Trophoblast cell (in vitro differentiated cells and primary cell): Measurements from ENCODE around the gene ZBTB20.

Source experiments
- DNase-seq, 2 donors: peaks; one replicate each; pipeline ENCODE4 v3.0.0-alpha.2; 2016
- H2AFZ ChIP-seq: 2 replicates; pipeline ENCODE4 v1.6.1; 2013; ENCODE audit warnings: low read length, moderate library complexity, mild to moderate bottlenecking; ENCODE audit not compliant: insufficient read depth, poor library complexity
- H2AK5ac ChIP-seq: 2 replicates; pipeline ENCODE4 v1.6.1; 2013; ENCODE audit warnings: mild to moderate bottlenecking, low read length
- H2BK120ac ChIP-seq: 2 replicates; pipeline ENCODE4 v1.6.1; 2013; ENCODE audit warnings: low read length, mild to moderate bottlenecking, moderate library complexity; ENCODE audit not compliant: insufficient read depth, poor library complexity
- H2BK12ac ChIP-seq: 2 replicates; pipeline ENCODE4 v1.6.1; 2013; ENCODE audit warnings: mild to moderate bottlenecking, low read length, moderate library complexity
- H2BK5ac ChIP-seq: 2 replicates; pipeline ENCODE4 v1.6.1; 2013; ENCODE audit warnings: low read length, low read depth, moderate library complexity, mild to moderate bottlenecking; ENCODE audit not compliant: poor library complexity
- H3K14ac ChIP-seq: 2 replicates; pipeline ENCODE4 v1.6.1; 2013; ENCODE audit warnings: mild to moderate bottlenecking, low read length
- H3K18ac ChIP-seq: 2 replicates; pipeline ENCODE4 v1.6.1; 2013; ENCODE audit warnings: mild to moderate bottlenecking, low read length
- H3K23ac ChIP-seq: 2 replicates; pipeline ENCODE4 v1.6.1; 2013; ENCODE audit warnings: low read length
- H3K27ac ChIP-seq: 2 replicates; pipeline ENCODE4 v1.5.1; 2013; ENCODE audit warnings: low read depth, mild to moderate bottlenecking, inconsistent platforms, low read length, moderate library complexity
- H3K27me3 ChIP-seq: 2 replicates; pipeline ENCODE4 v1.6.1; 2013; ENCODE audit warnings: inconsistent platforms, mild to moderate bottlenecking, low read length, moderate library complexity; ENCODE audit not compliant: insufficient read depth
- H3K36me3 ChIP-seq, 2 experiments: 1 replicate in 1 of 2; 2 replicates in 1 of 2; pipeline ENCODE4 v1.6.1; 2013; ENCODE audit warnings: low read length in 2 of 2, mild to moderate bottlenecking in 2 of 2, moderate library complexity in 1 of 2; ENCODE audit not compliant: insufficient read depth in 2 of 2, control insufficient read depth in 1 of 2
- H3K4ac ChIP-seq: 2 replicates; pipeline ENCODE4 v1.6.1; 2013; ENCODE audit warnings: low read depth, mild to moderate bottlenecking, low read length, moderate library complexity
- H3K4me1 ChIP-seq, 2 experiments: 1 replicate in 1 of 2; 2 replicates in 1 of 2; pipeline ENCODE4 v1.6.1; 2013; ENCODE audit warnings: low read length in 2 of 2, mild to moderate bottlenecking in 2 of 2, moderate library complexity in 1 of 2; ENCODE audit not compliant: insufficient read depth in 2 of 2, control insufficient read depth in 1 of 2
- H3K4me2 ChIP-seq: 2 replicates; pipeline ENCODE4 v1.6.1; 2013; ENCODE audit warnings: inconsistent platforms, mild to moderate bottlenecking, low read length, moderate library complexity
- H3K4me3 ChIP-seq: 2 replicates; pipeline ENCODE4 v1.5.1; 2013; ENCODE audit warnings: mild to moderate bottlenecking, low read depth, low read length, inconsistent platforms
- H3K79me1 ChIP-seq: one replicate; pipeline ENCODE4 v1.6.1; 2013; ENCODE audit warnings: low read length
- H3K79me2 ChIP-seq: 2 replicates; pipeline ENCODE4 v1.6.1; 2013; ENCODE audit warnings: low read length, mild to moderate bottlenecking; ENCODE audit not compliant: control insufficient read depth, insufficient read depth, poor library complexity
- H3K9ac ChIP-seq: 2 replicates; pipeline ENCODE4 v1.6.1; 2013; ENCODE audit warnings: mild to moderate bottlenecking, low read length
- H3K9me3 ChIP-seq: 2 replicates; pipeline ENCODE4 v1.6.1; 2013; ENCODE audit warnings: low read depth, mild to moderate bottlenecking, control low read depth, inconsistent platforms, low read length; ENCODE audit not compliant: insufficient read depth
- H4K12ac ChIP-seq: 2 replicates; pipeline ENCODE4 v1.6.1; 2013; ENCODE audit warnings: low read depth, mild to moderate bottlenecking, low read length, moderate library complexity
- H4K8ac ChIP-seq: 2 replicates; pipeline ENCODE4 v1.6.1; 2013; ENCODE audit warnings: low read depth, mild to moderate bottlenecking, low read length, moderate library complexity
- H4K91ac ChIP-seq: one replicate; pipeline ENCODE4 v1.6.1; 2013; ENCODE audit warnings: low read depth, mild to moderate bottlenecking, low read length, moderate library complexity
- WGBS: extraction: QIAGEN DNeasy Blood & Tissue Kit; methylation state at CpG from one replicate; pipeline ENCODE4 v1.1.7; 2013; ENCODE audit warnings: missing lambda C conversion rate; ENCODE audit not compliant: insufficient read length, insufficient coverage; ENCODE audit errors: extremely low coverage; 5-methylcytosine and 5-hydroxymethylcytosine counted together

Gene ZBTB20

DNA sequence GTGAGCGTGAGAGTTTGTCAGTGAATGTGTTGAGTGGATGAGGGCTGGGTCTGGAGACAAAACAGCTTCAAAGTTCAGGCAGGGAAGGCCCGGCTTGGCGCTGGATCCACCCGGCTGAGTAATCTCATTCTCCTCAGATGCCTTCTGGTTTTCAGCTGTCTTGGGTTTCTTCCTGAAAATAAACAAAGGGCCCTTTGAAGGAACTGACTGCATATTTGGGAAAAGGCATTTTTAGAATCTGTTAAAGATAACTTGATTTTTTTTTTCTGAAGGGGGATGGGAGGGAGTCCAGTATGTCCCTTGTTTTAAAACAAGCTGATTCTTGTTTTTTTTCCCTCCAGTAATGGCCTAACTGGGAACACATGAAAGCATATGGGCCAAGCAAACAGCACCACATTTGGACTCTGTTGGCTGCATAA, 766.8 kb downstream of the ZBTB20 start:
- Histone ChIP-seq H3K4me3 (no peak overlapping the region), H3K9me3 (no peaks in the 10 kb centered on the region), H3K14ac (no peak overlapping the region), H3K4me1 (peaks cover 4 to 7% of the 10 kb centered on the region in 2 experiments), H3K23ac (no peak overlapping the region), H4K12ac (no peak overlapping the region), H3K36me3 (no peaks in the 10 kb centered on the region), H3K79me1 (peaks cover 3% of the 10 kb centered on the region), H3K18ac (peak overlapping the region; percentile 18), H3K27ac (peak overlapping the region; percentile 82), H3K79me2 (no peaks in the 10 kb centered on the region), H4K8ac (peak overlapping the region; percentile 83), H3K9ac (no peak overlapping the region), H4K91ac (peak overlapping the region; percentile 79), H2BK120ac (peak overlapping the region; percentile 56), H3K4ac (no peak overlapping the region), H2BK12ac (peak overlapping the region; percentile 30), H2AFZ (no peak overlapping the region), H3K27me3 (no peaks in the 10 kb centered on the region), H2BK5ac (peak overlapping the region; percentile 59), H3K4me2 (no peak overlapping the region), H2AK5ac (no peak overlapping the region)
- no peak for DNase-seq
- WGBS, result no CpG with 5 or more reads among the region's 4 CpGs

- no peak overlapping the region for H3K9ac ChIP-seq
- no peaks in the 10 kb centered on the region for H3K9me3 ChIP-seq
- H4K12ac ChIP-seq, result no peak overlapping the region
- H3K79me1 ChIP-seq, result peaks cover 3% of the 10 kb centered on the region
- WGBS, result no CpG with 5 or more reads among the region's 4 CpGs
- no peaks in the 10 kb centered on the region for H3K79me2 ChIP-seq
- H3K4me3 ChIP-seq, result no peak overlapping the region
- no peaks in the 10 kb centered on the region for H3K27me3 ChIP-seq
- H2BK5ac ChIP-seq, result no peak overlapping the region
- DNase-seq, result no peak
- H4K8ac ChIP-seq, result no peak overlapping the region
- peaks cover 4 to 7% of the 10 kb centered on the region in 2 experiments for H3K4me1 ChIP-seq
- H3K36me3 ChIP-seq, result no peaks in the 10 kb centered on the region
- H3K4me2 ChIP-seq, result no peak overlapping the region
- H3K23ac ChIP-seq, result no peak overlapping the region
- no peak overlapping the region for H4K91ac ChIP-seq
- no peak overlapping the region for H3K27ac ChIP-seq
- no peak overlapping the region for H2AFZ ChIP-seq
- H3K4ac ChIP-seq, result no peak overlapping the region
- no peak overlapping the region for H3K14ac ChIP-seq
- no peak overlapping the region for H2BK120ac ChIP-seq
- no peak overlapping the region for H2AK5ac ChIP-seq
- H3K18ac ChIP-seq, result no peak overlapping the region
- H2BK12ac ChIP-seq, result no peak overlapping the region
Observed at GRCh38 chr3:114379266-114379665, 767.8 kb downstream of the ZBTB20 start.

GRCh38 chr3:114378760-114379159, 768.3 kb downstream of the ZBTB20 start:
- Histone ChIP-seq H3K79me2 (no peaks in the 10 kb centered on the region), H3K36me3 (no peaks in the 10 kb centered on the region), H4K12ac (no peak overlapping the region), H2BK12ac (no peak overlapping the region), H3K9ac (no peak overlapping the region), H3K14ac (no peak overlapping the region), H3K23ac (no peak overlapping the region), H2AFZ (no peak overlapping the region), H3K4ac (no peak overlapping the region), H2BK5ac (no peak overlapping the region), H3K18ac (no peak overlapping the region), H4K91ac (no peak overlapping the region), H3K27ac (no peak overlapping the region), H3K27me3 (no peaks in the 10 kb centered on the region), H3K4me3 (no peak overlapping the region), H3K4me2 (no peak overlapping the region), H3K9me3 (no peaks in the 10 kb centered on the region), H2AK5ac (no peak overlapping the region), H3K4me1 (peaks cover 4 to 7% of the 10 kb centered on the region in 2 experiments), H3K79me1 (peaks cover 3% of the 10 kb centered on the region), H4K8ac (no peak overlapping the region), H2BK120ac (no peak overlapping the region)
- DNase-seq, result no peak
- no CpG with 5 or more reads among the region's 5 CpGs for WGBS

GRCh38 chr3:114377426-114377825, 769.7 kb downstream of the ZBTB20 start:
- Histone ChIP-seq H2BK12ac (no peak overlapping the region), H3K79me1 (peaks cover 3% of the 10 kb centered on the region), H3K18ac (no peak overlapping the region), H3K79me2 (no peaks in the 10 kb centered on the region), H3K27me3 (no peaks in the 10 kb centered on the region), H3K14ac (no peak overlapping the region), H2BK120ac (no peak overlapping the region), H3K9ac (no peak overlapping the region), H2AFZ (no peak overlapping the region), H3K9me3 (no peaks in the 10 kb centered on the region), H4K8ac (no peak overlapping the region), H3K27ac (no peak overlapping the region), H4K12ac (no peak overlapping the region), H3K23ac (no peak overlapping the region), H4K91ac (no peak overlapping the region), H3K4me3 (no peak overlapping the region), H2BK5ac (no peak overlapping the region), H2AK5ac (no peak overlapping the region), H3K4me2 (no peak overlapping the region), H3K36me3 (no peaks in the 10 kb centered on the region), H3K4ac (no peak overlapping the region), H3K4me1 (peaks cover 4 to 7% of the 10 kb centered on the region in 2 experiments)
- no peak for DNase-seq
- no CpG with 5 or more reads among the region's 4 CpGs for WGBS
